Measurements from ENCODE around the gene CMIP. TPM values are rescaled to one million over a fixed set of nuclear protein-coding genes. Genes with fewer than 3 reads are reported as not detected.

CMIP gene
- polyA plus RNA-seq, 1 experiment = 4.9 TPM

DNA sequence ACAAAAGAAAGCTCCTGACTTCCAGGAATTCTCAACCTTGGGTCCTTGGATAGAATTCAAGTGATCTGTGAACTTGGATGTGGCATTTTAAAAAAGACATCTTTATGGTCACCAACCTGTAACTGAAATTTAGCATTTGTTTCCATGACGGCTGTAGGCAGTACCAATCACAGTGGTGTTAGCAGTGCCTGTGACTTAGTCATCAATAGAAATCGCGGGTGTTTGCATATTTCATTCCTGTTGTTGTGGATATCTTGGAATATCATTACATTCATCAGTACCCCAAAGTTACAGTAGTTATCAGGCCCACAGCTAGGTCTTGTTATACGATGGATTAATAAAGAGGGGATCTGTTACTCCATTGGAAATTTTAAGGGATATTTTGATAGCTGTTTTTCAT lies 81.6 kb downstream of the CMIP start:
- H3K27me3 ChIP-seq (ENCODE audit: control insufficient read depth, insufficient read depth, low read length) = no peaks in the 10 kb centered on the region
- TF ChIP-seq, protein P1, sequence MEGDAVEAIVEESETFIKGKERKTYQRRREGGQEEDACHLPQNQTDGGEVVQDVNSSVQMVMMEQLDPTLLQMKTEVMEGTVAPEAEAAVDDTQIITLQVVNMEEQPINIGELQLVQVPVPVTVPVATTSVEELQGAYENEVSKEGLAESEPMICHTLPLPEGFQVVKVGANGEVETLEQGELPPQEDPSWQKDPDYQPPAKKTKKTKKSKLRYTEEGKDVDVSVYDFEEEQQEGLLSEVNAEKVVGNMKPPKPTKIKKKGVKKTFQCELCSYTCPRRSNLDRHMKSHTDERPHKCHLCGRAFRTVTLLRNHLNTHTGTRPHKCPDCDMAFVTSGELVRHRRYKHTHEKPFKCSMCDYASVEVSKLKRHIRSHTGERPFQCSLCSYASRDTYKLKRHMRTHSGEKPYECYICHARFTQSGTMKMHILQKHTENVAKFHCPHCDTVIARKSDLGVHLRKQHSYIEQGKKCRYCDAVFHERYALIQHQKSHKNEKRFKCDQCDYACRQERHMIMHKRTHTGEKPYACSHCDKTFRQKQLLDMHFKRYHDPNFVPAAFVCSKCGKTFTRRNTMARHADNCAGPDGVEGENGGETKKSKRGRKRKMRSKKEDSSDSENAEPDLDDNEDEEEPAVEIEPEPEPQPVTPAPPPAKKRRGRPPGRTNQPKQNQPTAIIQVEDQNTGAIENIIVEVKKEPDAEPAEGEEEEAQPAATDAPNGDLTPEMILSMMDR (IDR thresholded peaks at IDR 0.05; ENCODE audit: insufficient read depth, low read depth, low read length) = no peak
- H3K4me3 ChIP-seq (ENCODE audit: low read depth, low read length) = no peak overlapping the region
- CTCF ChIA-PET = interaction anchor here (0.7 to 1.4 kb wide), 2 partner anchors 9 to 15 kb away, joined by 3 read pairs; no protein-coding TSS in a partner anchor
- no peak for DNase-seq (ENCODE audit: low read depth)
- peaks cover 2% of the 10 kb centered on the region; the same call in 1 of the 2 replicates for H3K36me3 ChIP-seq (ENCODE audit: control insufficient read depth, insufficient read depth, low read length)
- POLR2A ChIA-PET = no interaction called here

DNA sequence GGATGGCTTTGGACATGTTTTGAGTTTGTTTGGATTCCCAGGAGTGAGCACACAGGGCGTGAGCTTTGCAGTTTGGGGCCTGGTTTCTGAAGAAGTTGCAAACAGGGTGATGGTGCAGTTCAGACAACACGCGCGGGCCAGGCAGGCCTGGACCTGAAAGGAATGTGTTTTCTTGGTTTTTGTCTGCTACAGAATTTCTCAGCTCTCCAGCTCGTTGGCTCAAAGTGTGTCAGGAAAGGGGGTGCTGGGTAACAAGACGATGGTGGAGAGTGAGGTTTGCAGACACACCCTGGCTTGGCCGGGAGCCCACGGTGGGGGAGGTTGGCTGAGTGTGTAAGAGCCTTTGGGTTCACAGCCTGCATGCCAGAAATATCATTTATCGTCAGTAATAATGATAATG lies 82.3 kb downstream of the CMIP start:
- TF ChIP-seq, protein P1 (IDR thresholded peaks at IDR 0.05; ENCODE audit: insufficient read depth, low read depth, low read length) = no peak
- peaks cover 2% of the 10 kb centered on the region; the same call in 1 of the 2 replicates for H3K36me3 ChIP-seq (ENCODE audit: control insufficient read depth, insufficient read depth, low read length)
- CTCF ChIA-PET = interaction anchor here (0.7 to 1.4 kb wide), 2 partner anchors 8 to 15 kb away, joined by 3 read pairs; no protein-coding TSS in a partner anchor
- no peak for DNase-seq (ENCODE audit: low read depth)
- POLR2A ChIA-PET = no interaction called here
- H3K27me3 ChIP-seq (ENCODE audit: control insufficient read depth, insufficient read depth, low read length) = no peaks in the 10 kb centered on the region
- H3K4me3 ChIP-seq (ENCODE audit: low read depth, low read length) = no peak overlapping the region

DNA sequence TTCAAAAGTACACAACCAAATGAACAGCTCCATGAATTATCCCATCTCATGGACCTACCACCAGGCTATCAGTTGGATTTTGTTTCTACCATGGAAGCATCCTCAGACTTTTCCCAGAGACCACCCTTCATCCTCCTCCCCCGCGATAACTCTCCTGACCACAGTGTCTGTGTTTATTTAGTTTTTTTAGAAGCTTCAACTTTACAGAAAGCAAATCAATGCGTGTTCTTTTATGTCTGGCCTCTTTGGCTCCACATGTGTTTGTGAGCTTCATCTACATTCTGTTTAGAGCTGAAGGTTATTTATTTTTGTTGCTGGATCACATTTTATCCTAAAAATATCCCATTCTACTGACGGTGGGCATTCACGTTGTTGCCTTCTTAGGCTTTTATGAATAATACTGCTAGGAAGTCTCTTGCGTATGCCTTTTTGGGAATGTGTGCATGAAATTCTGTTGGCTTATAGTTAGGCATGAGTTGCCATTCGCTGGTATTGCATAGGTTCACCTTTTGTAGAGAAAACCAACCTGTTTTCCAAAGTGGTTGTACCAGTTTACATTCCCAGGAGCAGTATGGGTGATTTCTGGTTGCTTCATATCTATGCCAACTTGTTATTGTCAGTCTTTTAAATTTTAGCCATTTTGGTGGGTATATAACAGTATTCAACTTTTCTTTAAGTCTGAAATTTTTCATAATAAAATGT lies 83.0 kb downstream of the CMIP start:
- POLR2A ChIA-PET = no interaction called here
- TF ChIP-seq, protein P1 (IDR thresholded peaks at IDR 0.05; ENCODE audit: insufficient read depth, low read depth, low read length) = no peak
- CTCF ChIA-PET = interaction anchor here (0.8 kb wide), 1 partner anchor 9 kb away, joined by 3 read pairs; no protein-coding TSS in a partner anchor

DNA sequence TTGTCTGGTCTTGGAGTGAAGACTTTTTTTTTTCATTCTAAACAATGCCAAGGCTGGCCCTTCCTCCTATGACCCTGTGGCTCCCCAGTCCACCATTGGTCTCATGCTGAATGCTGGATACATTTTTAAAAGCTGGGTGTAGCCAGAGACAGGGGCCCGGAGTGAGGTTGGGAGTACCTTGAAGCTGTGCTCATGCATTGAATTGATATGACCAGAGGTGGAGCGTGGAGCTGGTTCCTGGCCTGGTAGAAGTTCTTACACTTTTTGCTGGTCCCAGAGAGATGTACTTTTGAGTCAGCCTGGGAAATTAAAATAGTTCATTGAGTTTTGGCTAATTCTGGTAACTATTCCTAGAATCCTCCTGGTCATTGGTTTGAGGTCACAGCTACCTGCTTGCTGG lies 83.6 kb downstream of the CMIP start:
- ChIA-PET CTCF (interaction anchor here (0.8 kb wide), 1 partner anchor 9 kb away, joined by 3 read pairs; no protein-coding TSS in a partner anchor), POLR2A (no interaction called here)
- peaks cover 3% of the 10 kb centered on the region; the same call in 1 of the 2 replicates for H3K36me3 ChIP-seq (ENCODE audit: control insufficient read depth, insufficient read depth, low read length)
- DNase-seq (ENCODE audit: low read depth) = no peak
- no peaks in the 10 kb centered on the region for H3K27me3 ChIP-seq (ENCODE audit: control insufficient read depth, insufficient read depth, low read length)
- TF ChIP-seq, protein P1 (IDR thresholded peaks at IDR 0.05; ENCODE audit: insufficient read depth, low read depth, low read length) = no peak
- no peak overlapping the region for H3K4me3 ChIP-seq (ENCODE audit: low read depth, low read length)

More for the DNA sequence above, 83.0 kb downstream of the CMIP start:
- no peak for DNase-seq (ENCODE audit: low read depth)
- H3K36me3 ChIP-seq (ENCODE audit: control insufficient read depth, insufficient read depth, low read length) = peaks cover 3% of the 10 kb centered on the region; the same call in 1 of the 2 replicates
- no peak overlapping the region for H3K4me3 ChIP-seq (ENCODE audit: low read depth, low read length)
- H3K27me3 ChIP-seq (ENCODE audit: control insufficient read depth, insufficient read depth, low read length) = no peaks in the 10 kb centered on the region

DNA sequence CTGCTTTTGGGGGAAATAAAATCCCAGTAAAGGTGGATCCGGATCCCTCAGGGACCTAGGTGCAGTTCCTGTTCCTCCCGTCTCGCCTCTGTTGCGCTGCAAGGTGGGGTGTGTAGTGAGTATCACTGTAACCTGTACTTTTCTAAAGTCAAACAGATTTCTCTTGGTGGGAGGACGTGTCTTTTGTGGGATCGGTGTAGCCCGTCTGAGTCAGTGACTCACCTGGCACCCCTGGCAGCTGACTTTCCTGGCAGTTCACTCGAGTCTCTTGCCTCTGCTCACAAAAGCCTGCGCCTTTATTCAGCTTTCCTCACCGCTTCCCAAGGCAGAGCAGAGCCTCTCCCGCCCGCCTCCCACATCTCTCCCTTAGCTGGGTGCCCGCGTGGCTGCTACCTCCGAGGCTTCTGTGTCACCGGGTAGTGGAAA lies 85.7 kb downstream of the CMIP start:
- TF ChIP-seq, protein P1 (IDR thresholded peaks at IDR 0.05; ENCODE audit: insufficient read depth, low read depth, low read length) = no peak
- DNase-seq (ENCODE audit: low read depth) = no peak
- no peak overlapping the region for H3K4me3 ChIP-seq (ENCODE audit: low read depth, low read length)
- H3K36me3 ChIP-seq (ENCODE audit: control insufficient read depth, insufficient read depth, low read length) = peaks cover 1% of the 10 kb centered on the region; the same call in 1 of the 2 replicates
- ChIA-PET CTCF (no interaction called here), POLR2A (no interaction called here)
- H3K27me3 ChIP-seq (ENCODE audit: control insufficient read depth, insufficient read depth, low read length) = no peaks in the 10 kb centered on the region
